LNCAP (cell line): Measurements from ENCODE around the gene SYNPO2.

ENCODE experiments used
- TF ChIP-seq, protein P1 (sequence below): fragments of 450-650 bp; IDR thresholded peaks from 2 replicates; pipeline ENCODE4 v1.5.1; 2017; ENCODE audit warnings: mild to moderate bottlenecking

Gene SYNPO2

DNA sequence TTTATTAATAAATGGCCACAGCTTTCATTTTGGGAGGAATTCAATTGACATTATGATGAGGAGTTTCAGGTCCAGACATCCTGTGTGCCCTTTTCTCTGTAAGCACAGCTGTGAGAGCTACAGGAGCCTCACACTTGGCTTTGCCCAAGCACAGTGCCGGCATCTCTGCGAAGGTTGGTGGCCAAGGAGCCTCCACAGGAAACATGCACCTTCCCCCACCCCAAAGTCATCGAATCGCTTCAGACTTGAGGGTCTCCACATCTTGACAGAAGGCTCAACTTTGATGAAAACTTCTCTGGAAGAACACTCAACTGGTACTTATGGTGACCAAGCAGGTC, 100.0 kb downstream of the SYNPO2 start:
- TF ChIP-seq, protein P1, sequence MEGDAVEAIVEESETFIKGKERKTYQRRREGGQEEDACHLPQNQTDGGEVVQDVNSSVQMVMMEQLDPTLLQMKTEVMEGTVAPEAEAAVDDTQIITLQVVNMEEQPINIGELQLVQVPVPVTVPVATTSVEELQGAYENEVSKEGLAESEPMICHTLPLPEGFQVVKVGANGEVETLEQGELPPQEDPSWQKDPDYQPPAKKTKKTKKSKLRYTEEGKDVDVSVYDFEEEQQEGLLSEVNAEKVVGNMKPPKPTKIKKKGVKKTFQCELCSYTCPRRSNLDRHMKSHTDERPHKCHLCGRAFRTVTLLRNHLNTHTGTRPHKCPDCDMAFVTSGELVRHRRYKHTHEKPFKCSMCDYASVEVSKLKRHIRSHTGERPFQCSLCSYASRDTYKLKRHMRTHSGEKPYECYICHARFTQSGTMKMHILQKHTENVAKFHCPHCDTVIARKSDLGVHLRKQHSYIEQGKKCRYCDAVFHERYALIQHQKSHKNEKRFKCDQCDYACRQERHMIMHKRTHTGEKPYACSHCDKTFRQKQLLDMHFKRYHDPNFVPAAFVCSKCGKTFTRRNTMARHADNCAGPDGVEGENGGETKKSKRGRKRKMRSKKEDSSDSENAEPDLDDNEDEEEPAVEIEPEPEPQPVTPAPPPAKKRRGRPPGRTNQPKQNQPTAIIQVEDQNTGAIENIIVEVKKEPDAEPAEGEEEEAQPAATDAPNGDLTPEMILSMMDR: no peak

DNA sequence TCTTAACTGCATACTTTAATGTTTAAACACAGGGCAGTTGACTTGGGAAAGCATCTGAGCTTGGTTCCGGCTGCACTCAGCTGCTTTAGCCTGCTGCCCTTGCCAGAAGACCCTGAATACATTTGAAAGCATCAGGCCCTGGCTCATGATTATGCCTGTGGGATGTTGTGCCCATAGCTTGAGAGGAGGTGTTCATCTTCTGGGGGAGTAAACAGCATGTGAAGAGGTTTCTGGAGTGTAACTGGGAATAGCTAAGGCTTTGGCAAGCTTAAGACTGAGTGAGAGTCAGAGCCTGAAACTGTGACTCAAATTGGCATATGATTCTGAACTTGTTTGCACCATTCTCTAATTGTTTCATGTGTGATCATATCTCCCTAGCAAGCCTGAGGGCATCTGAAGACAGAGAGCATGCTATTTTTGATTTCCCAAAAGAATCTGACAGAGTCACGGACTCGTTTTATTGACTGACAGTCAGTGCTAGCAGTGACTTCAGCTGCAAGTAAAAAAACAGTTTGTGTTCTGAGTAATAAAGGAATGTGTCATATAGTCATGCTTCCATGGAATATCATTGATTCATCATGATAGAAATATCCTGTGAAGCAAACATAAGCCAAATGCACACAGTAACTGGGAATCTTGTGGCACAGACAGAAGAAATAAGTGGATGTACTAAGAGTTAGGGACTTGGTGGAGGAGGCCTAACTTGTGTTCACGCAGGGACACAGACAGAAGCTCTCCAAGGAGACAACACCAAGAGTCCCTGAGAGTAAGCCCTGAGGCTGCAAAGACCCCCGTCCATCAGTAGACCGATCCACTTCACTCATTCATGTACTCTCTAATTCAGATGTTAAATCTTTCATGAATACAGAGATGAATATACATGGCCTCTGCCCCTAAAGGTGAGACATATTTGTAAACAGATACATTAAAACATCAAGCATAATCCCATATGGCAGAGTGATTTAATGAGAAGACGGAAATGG, 100.7 kb downstream of the SYNPO2 start:
- TF ChIP-seq, protein P1: no peak

DNA sequence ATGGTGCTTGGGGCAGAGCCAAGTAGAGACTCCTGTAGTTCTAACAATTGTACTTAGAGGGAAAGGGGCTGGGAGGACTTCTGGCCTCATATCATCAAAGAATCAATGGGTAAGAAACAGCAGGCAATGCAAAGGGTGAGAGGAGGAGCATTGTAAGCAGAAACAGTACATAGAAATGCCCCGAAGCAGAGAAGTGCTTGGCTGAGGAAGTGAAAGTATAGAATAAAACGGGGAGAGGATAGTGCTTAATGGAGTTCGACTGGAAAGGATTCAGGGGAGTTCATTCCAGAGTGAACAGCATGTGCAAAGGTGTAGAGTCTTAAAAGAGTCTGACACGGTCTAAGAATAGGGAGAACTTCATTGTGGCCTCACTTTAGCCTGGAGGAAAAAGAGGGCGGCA, 103.0 kb downstream of the SYNPO2 start:
- TF ChIP-seq, protein P1: no peak

DNA sequence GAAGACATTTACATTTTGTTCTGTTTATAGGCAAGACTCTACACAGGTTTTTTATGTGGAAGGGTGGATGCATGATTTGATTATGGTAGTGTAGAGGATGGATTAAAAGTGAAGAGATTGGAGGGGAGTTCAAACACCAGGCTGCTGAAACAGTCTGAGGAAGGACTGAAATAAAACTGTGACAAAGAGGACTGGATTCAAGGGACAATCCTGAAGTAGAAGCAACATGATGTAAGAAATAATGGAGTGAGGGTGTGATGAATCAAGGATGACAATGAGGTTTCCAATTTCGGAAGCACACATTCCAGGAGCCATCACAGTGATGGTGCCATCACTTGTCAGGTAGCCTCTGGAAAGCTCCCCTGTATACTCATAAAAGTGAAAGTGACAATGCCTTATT, 103.5 kb downstream of the SYNPO2 start:
- TF ChIP-seq, protein P1: no peak

DNA sequence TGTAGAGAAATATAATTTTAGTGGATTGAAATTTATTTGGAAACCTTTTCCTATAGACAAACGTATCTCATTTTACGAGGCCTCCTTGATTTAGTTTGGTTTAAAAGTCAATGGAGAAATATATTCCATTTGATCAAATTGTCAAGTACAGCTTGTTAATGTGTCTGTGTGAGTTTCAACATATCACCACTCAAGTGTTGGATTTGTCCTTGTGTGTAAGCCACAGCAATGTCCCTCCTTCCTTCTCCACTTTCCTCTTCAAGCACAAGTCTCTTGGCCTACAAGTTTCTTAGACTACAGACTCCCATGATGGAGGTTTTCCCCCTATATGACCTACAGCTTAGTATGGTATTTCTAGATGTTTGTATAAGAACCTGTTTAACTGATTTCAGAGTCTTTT, 104.7 kb downstream of the SYNPO2 start:
- TF ChIP-seq, protein P1: no peak

DNA sequence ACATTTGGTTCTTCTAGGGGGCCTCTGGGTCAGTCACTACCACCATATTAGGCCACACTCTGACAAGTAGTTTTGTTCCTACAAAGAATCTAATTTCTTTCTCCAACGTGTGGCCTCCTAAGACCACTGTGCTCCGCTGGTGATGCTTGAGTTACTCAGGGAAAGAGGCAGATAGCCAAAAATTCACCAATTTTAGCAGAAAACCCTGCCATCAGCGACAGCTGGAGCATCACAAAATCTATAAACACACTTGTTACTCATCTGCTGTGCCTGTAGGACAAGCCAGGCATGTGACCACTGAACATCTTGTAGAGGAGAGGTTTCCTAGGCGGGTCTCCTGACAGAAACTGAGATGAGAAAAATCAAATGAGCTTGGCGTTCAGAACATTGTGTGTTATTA, 105.4 kb downstream of the SYNPO2 start:
- TF ChIP-seq, protein P1: no peak

DNA sequence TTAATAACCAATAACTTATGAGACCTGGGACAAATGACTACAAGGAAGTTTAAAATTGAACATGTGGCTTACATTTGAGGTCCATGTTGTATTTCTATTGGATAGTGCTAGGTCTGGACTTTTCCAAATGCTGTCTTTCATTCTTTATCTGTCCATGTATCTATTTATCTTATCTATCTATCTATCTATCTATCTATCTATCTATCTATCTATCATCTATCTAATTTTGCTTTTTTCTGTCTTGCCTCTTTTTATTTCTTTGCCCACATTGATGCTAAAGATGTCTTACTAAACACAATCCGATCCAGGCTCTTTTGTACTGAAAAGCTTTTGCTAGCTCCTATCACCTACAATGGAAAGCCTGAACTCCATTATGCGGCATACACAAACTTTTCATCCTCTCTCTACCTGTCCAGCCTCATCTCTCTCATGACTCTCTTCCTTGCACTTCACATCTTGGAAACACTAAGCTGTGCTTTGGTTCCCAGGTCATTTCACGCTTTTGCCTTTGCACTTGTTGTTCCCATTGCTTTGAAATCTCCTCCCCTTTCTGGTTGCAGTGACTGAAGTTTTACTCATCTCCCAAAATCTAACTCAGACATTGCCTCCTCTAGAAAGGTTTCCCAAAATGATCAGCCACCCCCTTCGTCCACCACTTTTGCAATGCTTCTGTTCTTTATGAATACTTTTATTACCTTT, 107.2 kb downstream of the SYNPO2 start:
- TF ChIP-seq, protein P1: no peak
